Hepatic stellate cell (primary cell): ENCODE measurements around the gene SOS1.
"Not testable (repeated sequence)": the region's sequence is repeated elsewhere in the genome, so short reads cannot be mapped to it uniquely, and the experiment has no call there.

ENCODE experiments used
- DNase-seq: peaks from one replicate; pipeline ENCODE4 v3.0.0; 2011; ENCODE audit warnings: low spot score

The SOS1 gene

GRCh38 chr2:39120771-39121522 lies at the start of gene SOS1:
Gene SOS1, minus strand, starts transcription at chr2:39121051. Its CDS starts 629 bp downstream, at chr2:39120422.
- peak; percentile 96 for DNase-seq

- DNase-seq: no peak
These were observed 43.2 kb upstream of the SOS1 start for GRCh38 chr2:39164089-39164488.

- DNase-seq: no peak
These were observed 40.1 kb upstream of the SOS1 start for GRCh38 chr2:39160982-39161381.

GRCh38 chr2:39159283-39159682 lies 38.4 kb upstream of the SOS1 start:
- no peak for DNase-seq

GRCh38 chr2:39158351-39158750 lies 37.5 kb upstream of the SOS1 start:
- peak; percentile 14 for DNase-seq

- no peak for DNase-seq
These were observed 36.0 kb upstream of the SOS1 start for GRCh38 chr2:39156846-39157245.

GRCh38 chr2:39156107-39156506 lies 35.3 kb upstream of the SOS1 start:
- DNase-seq: no peak

- DNase-seq: not testable (repeated sequence)
These were observed 34.7 kb upstream of the SOS1 start for GRCh38 chr2:39155573-39155972.

- no peak for DNase-seq
These were observed 34.1 kb upstream of the SOS1 start for GRCh38 chr2:39154944-39155343.

- no peak for DNase-seq
These were observed 32.5 kb upstream of the SOS1 start for GRCh38 chr2:39153312-39153711.

- DNase-seq: no peak
These were observed 31.7 kb upstream of the SOS1 start for GRCh38 chr2:39152504-39152903.

GRCh38 chr2:39150890-39151497 lies 30.1 kb upstream of the SOS1 start:
- no peak for DNase-seq

GRCh38 chr2:39150102-39150562 lies 29.3 kb upstream of the SOS1 start:
- no peak for DNase-seq

GRCh38 chr2:39146630-39147029 lies 25.8 kb upstream of the SOS1 start:
- no peak for DNase-seq

- no peak for DNase-seq
These were observed 25.1 kb upstream of the SOS1 start for GRCh38 chr2:39145906-39146421.

GRCh38 chr2:39144416-39144815 lies 23.6 kb upstream of the SOS1 start:
- DNase-seq: no peak

- no peak for DNase-seq
These were observed 22.2 kb upstream of the SOS1 start for GRCh38 chr2:39142904-39143605.

GRCh38 chr2:39141334-39142271 lies 20.8 kb upstream of the SOS1 start:
- DNase-seq: no peak

GRCh38 chr2:39140948-39141333 lies 20.1 kb upstream of the SOS1 start:
- DNase-seq: not testable (repeated sequence)

GRCh38 chr2:39140322-39140847 lies 19.5 kb upstream of the SOS1 start:
- DNase-seq: no peak

- no peak for DNase-seq
These were observed 18.8 kb upstream of the SOS1 start for GRCh38 chr2:39139511-39140237.
